Adipocyte (in vitro differentiated cells): ENCODE data around the gene HNRNPF.

Experiments used
- DNase-seq: peaks from one replicate; pipeline ENCODE4 v3.0.0-alpha.2; 2015; ENCODE audit warnings: low read depth
- H3K27me3 ChIP-seq: replicated peaks from 2 replicates; pipeline ENCODE4 v1.7.0; 2013; ENCODE audit warnings: mild to moderate bottlenecking, low read length, moderate library complexity; ENCODE audit not compliant: control insufficient read depth, insufficient read depth
- H3K36me3 ChIP-seq: 2 replicates; pipeline ENCODE4 v1.7.0; 2013; ENCODE audit warnings: low read length, mild to moderate bottlenecking, moderate library complexity; ENCODE audit not compliant: control insufficient read depth, insufficient read depth, severe bottlenecking
- H3K4me1 ChIP-seq: 2 replicates; pipeline ENCODE4 v1.7.0; 2013; ENCODE audit warnings: mild to moderate bottlenecking, low read length, moderate library complexity; ENCODE audit not compliant: control insufficient read depth, insufficient read depth
- H3K4me3 ChIP-seq: 2 replicates; pipeline ENCODE4 v1.7.0; 2013; ENCODE audit warnings: mild to moderate bottlenecking, low read length, moderate library complexity
- H3K9ac ChIP-seq: 2 replicates; pipeline ENCODE4 v1.7.0; 2013; ENCODE audit warnings: mild to moderate bottlenecking, low read length, moderate library complexity
- H3K9me3 ChIP-seq: 2 replicates; pipeline ENCODE4 v1.7.0; 2013; ENCODE audit warnings: mild to moderate bottlenecking, low read length, moderate library complexity; ENCODE audit not compliant: control insufficient read depth

Gene HNRNPF

DNA sequence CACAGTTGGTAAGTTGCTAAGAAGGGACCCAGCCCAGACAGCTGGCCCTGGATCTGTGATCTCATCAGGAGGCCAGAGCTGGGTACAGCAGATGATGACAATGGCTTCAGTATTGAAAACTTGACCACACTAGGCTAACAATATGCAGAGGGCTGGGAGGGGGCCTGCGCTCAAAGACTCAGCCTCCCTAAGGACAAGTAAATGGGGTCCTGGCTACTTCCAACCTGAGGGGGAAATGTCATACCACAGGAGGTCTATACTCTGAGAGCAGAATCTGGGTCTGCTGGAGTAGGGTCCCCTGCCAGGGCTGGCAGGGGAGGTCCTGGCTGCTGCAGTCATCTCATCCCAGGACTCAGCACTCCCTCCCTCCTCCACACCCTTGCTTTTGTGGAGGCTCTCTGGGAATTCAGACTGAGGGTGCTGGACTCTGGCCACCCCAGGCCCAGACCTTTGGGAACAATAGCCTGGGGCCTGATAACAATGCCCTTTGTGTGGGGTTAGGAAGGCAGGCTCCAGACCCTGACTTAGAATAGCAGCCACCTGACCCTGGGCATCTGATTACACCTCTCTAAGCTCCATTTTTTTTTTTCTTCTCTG lies 36.1 kb downstream of the HNRNPF start:
- Histone ChIP-seq H3K9me3 (no peaks in the 10 kb centered on the region), H3K27me3 (no peaks in the 10 kb centered on the region), H3K36me3 (no peaks in the 10 kb centered on the region), H3K9ac (no peak overlapping the region), H3K4me1 (no peaks in the 10 kb centered on the region), H3K4me3 (no peak overlapping the region)
- DNase-seq: no peak

DNA sequence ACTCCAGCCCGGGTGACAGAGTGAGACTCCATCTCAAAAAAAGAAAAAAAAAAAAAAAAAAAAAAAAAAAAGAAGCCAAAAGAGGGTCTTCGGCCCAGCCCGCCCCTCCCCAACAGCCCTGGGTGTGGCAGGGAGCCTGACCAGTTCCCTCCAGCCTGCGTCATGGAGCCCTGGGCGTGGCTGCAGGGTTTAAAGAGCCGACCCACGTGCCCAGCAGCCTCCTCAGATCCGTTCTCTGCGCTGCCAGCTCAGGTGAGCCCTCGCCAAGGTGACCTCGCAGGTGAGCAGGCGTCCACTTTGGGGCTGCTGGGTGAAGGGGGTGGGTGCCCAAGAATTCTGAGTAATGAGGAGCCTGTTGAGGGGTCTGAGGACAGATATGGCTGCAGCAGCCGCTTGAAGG lies 37.6 kb downstream of the HNRNPF start, which contains the start of gene FXYD4:
TSS of gene FXYD4 (plus strand) at position 219 of the 400 bp plus-strand sequence. CDS start 2,111 bp downstream, outside the sequence.
- H3K4me3 ChIP-seq: no peak within 1 kb of the TSS
- H3K9ac ChIP-seq: no peak within 1 kb of the TSS
- no peaks in the 10 kb centered on the region for H3K27me3 ChIP-seq
- DNase-seq: no peak
- H3K36me3 ChIP-seq: no peaks in the 10 kb centered on the region
- H3K4me1 ChIP-seq: no peaks in the 10 kb centered on the region
- no peaks in the 10 kb centered on the region for H3K9me3 ChIP-seq

DNA sequence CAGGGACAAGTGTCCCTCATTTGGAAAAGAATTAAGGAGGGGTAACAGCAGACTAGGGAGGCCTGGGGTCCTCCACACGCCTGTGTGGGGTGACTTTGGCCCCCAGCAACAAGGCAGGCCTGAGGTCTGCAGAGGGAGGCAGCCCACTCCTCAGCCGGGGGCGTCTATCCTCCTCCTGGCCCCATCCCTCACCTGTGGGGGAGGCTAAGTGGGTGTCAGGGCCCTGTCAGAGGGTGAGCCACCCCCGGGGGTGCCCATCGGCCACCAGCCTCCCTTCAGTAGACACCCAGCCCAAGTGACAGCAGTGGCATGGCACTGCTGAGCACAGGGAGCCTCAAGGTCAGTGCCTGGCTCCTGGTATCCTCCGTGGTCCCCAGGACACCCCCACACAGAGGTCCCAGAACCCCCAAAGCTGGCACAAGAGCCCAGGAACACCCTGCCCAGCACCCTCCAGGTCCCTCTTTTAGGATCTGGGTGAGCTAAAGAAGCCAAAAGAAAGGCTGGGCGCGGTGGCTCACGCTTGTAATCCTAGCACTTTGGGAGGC lies 38.2 kb downstream of the HNRNPF start:
- H3K4me3 ChIP-seq: no peak overlapping the region
- no peak for DNase-seq
- H3K36me3 ChIP-seq: no peaks in the 10 kb centered on the region
- no peaks in the 10 kb centered on the region for H3K27me3 ChIP-seq
- no peaks in the 10 kb centered on the region for H3K9me3 ChIP-seq
- H3K4me1 ChIP-seq: no peaks in the 10 kb centered on the region
- H3K9ac ChIP-seq: no peak overlapping the region

DNA sequence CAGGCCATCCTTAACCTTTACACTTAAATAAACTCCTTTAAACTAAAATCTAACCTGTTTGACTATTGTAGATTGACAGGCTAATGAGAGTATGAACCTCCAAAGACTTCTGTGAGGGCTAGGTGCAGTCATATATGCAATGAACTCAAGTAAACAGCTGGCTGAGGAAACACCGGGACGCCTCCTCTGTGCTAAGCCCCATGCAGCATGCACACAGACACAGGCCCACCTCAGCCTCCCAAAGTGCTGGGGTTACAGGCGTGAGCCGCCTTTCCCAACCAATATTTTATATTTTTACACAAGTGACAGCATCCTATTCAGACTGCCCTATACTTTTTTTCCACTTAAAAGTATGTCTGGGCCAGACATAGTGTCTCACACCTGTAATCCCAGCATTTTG lies 39.1 kb downstream of the HNRNPF start:
- no peak overlapping the region for H3K9ac ChIP-seq

DNA sequence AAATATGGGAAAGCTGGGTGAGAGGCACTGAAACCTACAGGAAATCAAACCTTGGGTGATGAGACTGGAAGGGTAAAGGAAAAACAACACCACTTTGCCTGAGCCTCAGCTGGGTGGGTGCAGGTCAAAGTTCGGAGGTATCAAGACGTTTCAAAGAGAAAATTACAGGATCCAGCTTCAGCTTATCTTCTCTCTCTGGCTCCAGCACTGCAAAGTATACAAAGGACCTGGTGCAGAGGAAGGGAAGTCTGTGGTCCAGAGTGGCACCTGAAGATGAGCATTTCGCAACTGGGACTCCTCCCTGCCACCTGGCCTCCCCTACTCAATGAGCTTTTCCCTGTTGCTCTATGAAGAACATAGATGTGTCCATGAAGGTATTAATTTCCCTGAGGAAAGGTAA lies 44.0 kb downstream of the HNRNPF start:
- H3K9ac ChIP-seq: no peak overlapping the region
- no peaks in the 10 kb centered on the region for H3K9me3 ChIP-seq
- H3K4me3 ChIP-seq: no peak overlapping the region
- no peaks in the 10 kb centered on the region for H3K36me3 ChIP-seq
- no peaks in the 10 kb centered on the region for H3K27me3 ChIP-seq
- DNase-seq: no peak
- H3K4me1 ChIP-seq: peaks cover 6% of the 10 kb centered on the region

More for the DNA sequence above, 39.1 kb downstream of the HNRNPF start:
- H3K36me3 ChIP-seq: no peaks in the 10 kb centered on the region
- H3K4me3 ChIP-seq: no peak overlapping the region
- H3K4me1 ChIP-seq: no peaks in the 10 kb centered on the region
- no peaks in the 10 kb centered on the region for H3K27me3 ChIP-seq
- no peak for DNase-seq
- H3K9me3 ChIP-seq: no peaks in the 10 kb centered on the region

DNA sequence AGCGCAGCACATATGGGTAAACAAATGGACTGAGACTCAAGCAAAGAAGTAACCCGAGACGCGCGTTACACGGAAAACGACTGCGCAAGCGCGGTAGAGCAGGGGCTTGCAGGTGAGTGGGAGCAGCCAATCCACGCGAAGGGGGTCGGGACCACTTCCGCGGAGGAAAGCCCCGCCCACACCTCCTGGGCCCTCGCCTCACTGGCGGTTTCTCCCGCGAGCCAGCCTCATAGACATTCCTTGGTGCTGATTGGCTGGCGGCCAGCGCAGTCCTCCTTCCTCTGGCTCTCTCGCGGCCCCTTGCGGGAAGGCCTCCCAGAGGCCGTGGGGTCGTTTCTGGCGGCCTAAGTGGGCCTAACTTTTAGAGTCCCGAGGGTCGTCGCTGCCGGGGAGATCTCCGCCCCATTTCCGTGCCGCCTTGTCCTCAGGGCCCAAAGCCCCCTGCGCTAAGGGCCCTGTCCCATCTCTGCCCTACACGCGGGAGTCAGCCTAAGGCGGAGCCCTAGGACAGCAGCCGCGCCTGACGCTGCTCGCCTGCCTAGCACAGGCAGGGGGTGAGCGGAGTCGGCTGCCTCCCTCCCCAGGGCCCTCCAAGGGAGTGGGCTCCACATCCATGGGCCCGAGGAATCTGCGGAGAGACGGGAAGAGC lies 46.7 kb downstream of the HNRNPF start:
- Histone ChIP-seq H3K36me3 (no peaks in the 10 kb centered on the region), H3K9ac (peak overlapping the region; percentile 59), H3K4me3 (peak overlapping the region; percentile 76), H3K4me1 (peaks cover 6% of the 10 kb centered on the region), H3K9me3 (no peaks in the 10 kb centered on the region), H3K27me3 (no peaks in the 10 kb centered on the region)
- DNase-seq: peak; percentile 43

DNA sequence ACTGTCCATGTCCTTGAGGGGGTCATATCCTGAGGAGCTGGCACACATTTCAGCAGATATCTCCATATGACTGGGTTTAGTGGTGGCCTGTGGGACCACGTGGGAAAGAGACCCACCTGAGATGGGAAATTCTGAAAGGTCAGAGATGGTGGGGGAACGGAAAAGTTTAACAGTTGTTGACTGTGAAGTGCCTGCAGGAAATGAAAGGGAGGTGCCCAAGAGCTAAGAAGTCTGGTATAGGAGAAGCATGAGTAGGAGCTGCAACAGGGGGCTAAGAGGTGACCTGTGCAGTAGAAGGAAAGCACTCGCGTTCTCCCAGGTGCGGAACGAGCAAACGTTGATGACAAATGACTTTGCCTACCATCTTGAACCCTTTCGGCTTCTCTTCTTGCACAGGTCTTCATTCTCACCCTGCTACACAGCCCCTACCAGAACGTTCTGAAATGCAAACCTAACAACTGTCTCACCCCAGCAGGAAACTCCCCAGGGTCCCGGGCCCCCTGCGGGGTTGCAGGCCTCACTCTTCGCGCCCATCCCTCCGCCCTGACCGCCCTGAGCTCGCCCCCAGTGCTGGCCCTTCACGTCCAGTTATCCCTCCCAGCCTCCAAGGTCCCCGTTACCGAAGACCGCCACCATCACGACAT lies 47.3 kb downstream of the HNRNPF start:
- Histone ChIP-seq H3K36me3 (no peaks in the 10 kb centered on the region), H3K4me3 (peak overlapping the region; percentile 76), H3K4me1 (peaks cover 6% of the 10 kb centered on the region), H3K27me3 (no peaks in the 10 kb centered on the region), H3K9me3 (no peaks in the 10 kb centered on the region), H3K9ac (peak overlapping the region; percentile 59)
- DNase-seq: no peak

DNA sequence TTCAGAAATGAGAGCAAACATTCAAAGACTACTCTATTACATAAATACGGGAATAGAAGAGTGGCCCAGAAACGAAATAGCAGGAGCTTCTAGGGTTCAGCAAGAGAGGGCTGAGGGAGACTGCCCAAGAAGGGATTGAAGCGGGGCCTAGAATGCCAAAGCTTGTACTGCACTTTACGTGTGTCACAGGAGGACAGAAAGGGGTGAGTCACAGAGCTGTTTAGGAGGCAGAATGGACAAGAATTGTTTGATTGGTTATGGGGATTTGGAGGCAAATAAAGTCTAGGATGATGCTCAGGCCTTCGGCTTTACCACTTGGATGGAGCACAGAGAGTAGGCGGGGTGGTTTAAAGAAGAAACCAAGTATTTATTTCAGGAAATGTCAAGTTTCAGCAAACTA lies 48.9 kb downstream of the HNRNPF start:
- DNase-seq: no peak
- H3K4me1 ChIP-seq: peaks cover 6% of the 10 kb centered on the region
- H3K9me3 ChIP-seq: no peaks in the 10 kb centered on the region
- no peak overlapping the region for H3K9ac ChIP-seq
- no peaks in the 10 kb centered on the region for H3K27me3 ChIP-seq
- H3K4me3 ChIP-seq: no peak overlapping the region
- H3K36me3 ChIP-seq: no peaks in the 10 kb centered on the region

DNA sequence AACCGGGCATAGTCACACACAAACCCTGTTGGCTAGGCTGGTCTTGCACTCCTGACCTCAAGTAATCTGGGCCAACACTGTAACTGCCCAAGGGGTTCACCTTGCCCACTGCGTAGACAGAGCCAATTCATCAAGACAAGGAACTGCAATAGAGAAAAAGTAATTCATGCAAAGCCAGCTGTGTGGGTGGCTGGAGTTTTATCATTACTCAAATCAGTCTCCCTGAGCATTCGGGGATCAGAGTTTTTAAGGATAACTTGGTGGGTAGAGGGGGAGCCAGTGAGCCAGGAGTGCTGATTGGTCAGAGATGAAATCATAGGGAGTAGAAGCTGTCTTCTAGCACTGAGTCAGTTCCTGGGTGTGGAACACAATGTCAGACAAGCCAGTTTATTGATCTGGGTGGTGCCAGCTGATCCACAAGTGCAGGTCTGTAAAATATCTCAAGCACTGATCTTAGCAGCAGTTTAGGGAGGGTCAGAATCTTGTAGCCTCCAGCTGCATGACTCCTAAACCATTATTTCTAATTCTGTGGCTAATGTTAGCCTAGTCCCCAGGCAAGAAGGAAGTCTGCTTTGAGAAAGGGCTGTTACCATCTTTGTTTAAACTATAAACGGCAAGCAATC lies 53.1 kb downstream of the HNRNPF start:
- no peak overlapping the region for H3K9ac ChIP-seq
- no peak overlapping the region for H3K4me3 ChIP-seq
- H3K9me3 ChIP-seq: no peaks in the 10 kb centered on the region
- DNase-seq: peak; percentile 22
- no peaks in the 10 kb centered on the region for H3K4me1 ChIP-seq
- H3K36me3 ChIP-seq: no peaks in the 10 kb centered on the region
- peaks cover 1% of the 10 kb centered on the region for H3K27me3 ChIP-seq

DNA sequence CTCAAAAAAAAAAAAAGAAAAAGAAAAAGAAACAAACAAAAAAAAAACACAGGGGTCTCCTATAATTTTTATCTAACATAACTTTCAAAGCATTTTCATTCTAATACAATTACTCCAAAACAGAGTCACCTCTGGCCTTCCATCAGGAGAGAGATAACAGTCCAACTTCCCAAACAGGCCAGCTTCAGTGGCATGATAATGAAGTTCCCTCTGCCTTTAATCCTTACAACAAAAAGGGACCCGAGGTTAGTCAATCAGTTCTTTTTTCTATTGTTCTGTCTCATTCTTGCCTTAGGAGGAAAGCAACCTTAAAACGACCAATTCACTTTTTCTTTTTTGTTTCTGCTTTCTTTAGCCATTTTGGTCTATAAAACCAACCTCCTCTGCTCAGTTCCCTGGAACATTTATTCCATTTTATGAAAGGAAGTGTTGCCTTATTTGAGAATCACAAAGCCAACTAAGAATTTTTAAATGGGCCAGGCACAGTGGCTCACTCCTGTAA lies 54.1 kb downstream of the HNRNPF start:
- no peak for DNase-seq
- Histone ChIP-seq H3K4me3 (no peak overlapping the region), H3K9me3 (no peaks in the 10 kb centered on the region)

DNA sequence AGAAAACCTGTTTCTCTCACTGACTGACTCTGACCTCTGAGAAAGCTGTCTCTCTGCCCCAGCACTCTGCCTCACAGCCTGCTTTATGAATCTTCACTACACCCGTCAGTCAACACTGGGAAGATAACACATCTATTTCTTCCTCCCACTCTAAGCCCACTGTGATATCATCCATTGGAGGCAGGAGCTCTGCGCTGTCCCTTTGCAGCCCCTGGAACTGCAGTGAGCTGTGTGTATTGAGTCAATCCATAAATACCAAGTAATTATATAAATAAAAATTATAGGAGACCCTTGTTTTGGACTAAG lies 54.7 kb downstream of the HNRNPF start:
- H3K4me1 ChIP-seq: no peaks in the 10 kb centered on the region
- no peaks in the 10 kb centered on the region for H3K9me3 ChIP-seq
- no peak overlapping the region for H3K4me3 ChIP-seq
- no peaks in the 10 kb centered on the region for H3K36me3 ChIP-seq
- peaks cover 14% of the 10 kb centered on the region for H3K27me3 ChIP-seq
- H3K9ac ChIP-seq: no peak overlapping the region
- no peak for DNase-seq

More for the DNA sequence above, 54.1 kb downstream of the HNRNPF start:
- Histone ChIP-seq H3K27me3 (peaks cover 10% of the 10 kb centered on the region), H3K36me3 (no peaks in the 10 kb centered on the region), H3K4me1 (no peaks in the 10 kb centered on the region), H3K9ac (no peak overlapping the region)
